IMR-90 (cell line): ENCODE measurements around the gene SV2C.

Experiments
- BHLHE40 ChIP-seq: fragments of 150-350 bp; IDR thresholded peaks from 2 replicates; pipeline ENCODE4 v1.6.1; 2016; ENCODE audit warnings: mild to moderate bottlenecking, low read depth, low read length
- CEBPB ChIP-seq: IDR thresholded peaks from 2 replicates; pipeline ENCODE4 v1.6.1; 2012; ENCODE audit warnings: low read depth, low read length, improper control_type of control experiment
- CHD1 ChIP-seq: IDR thresholded peaks from 2 replicates; pipeline ENCODE4 v1.6.1; 2012; ENCODE audit warnings: low read depth, low read length, improper control_type of control experiment
- CTCF ChIP-seq: conservative IDR thresholded peaks from 2 replicates; pipeline ENCODE4 v1.5.1; 2012; ENCODE audit warnings: mild to moderate bottlenecking, low read depth, low read length, improper control_type of control experiment
- MAFK ChIP-seq: IDR thresholded peaks from 2 replicates; pipeline ENCODE4 v1.6.1; 2012; ENCODE audit warnings: low read depth, low read length, improper control_type of control experiment
- MAZ ChIP-seq: IDR thresholded peaks from 2 replicates; pipeline ENCODE4 v1.6.1; 2012; ENCODE audit warnings: low read depth, mild to moderate bottlenecking, low read length, improper control_type of control experiment, moderate library complexity, borderline replicate concordance
- MXI1 ChIP-seq: IDR thresholded peaks from 2 replicates; pipeline ENCODE4 v1.6.1; 2012; ENCODE audit warnings: low read depth, mild to moderate bottlenecking, low read length, moderate library complexity, borderline replicate concordance
- POLR2A ChIP-seq: IDR thresholded peaks from 2 replicates; pipeline ENCODE4 v1.6.1; 2012; ENCODE audit warnings: mild to moderate bottlenecking, low read depth, low read length
- RAD21 ChIP-seq: IDR thresholded peaks from 2 replicates; pipeline ENCODE4 v1.6.1; 2012; ENCODE audit warnings: low read length, improper control_type of control experiment
- RCOR1 ChIP-seq: IDR thresholded peaks from 2 replicates; pipeline ENCODE4 v1.6.1; 2012; ENCODE audit warnings: mild to moderate bottlenecking, low read length, improper control_type of control experiment; ENCODE audit not compliant: insufficient replicate concordance
- RFX5 ChIP-seq: IDR thresholded peaks from 2 replicates; pipeline ENCODE4 v1.8.0; 2012; ENCODE audit warnings: low read depth, mild to moderate bottlenecking, low read length, moderate library complexity
- TF ChIP-seq, protein P1 (sequence below): fragments of 150-350 bp; IDR thresholded peaks from 2 replicates; pipeline ENCODE4 v1.6.1; 2017; ENCODE audit warnings: mild to moderate bottlenecking, antibody characterized with exemption, low read length, low read depth

DNA sequence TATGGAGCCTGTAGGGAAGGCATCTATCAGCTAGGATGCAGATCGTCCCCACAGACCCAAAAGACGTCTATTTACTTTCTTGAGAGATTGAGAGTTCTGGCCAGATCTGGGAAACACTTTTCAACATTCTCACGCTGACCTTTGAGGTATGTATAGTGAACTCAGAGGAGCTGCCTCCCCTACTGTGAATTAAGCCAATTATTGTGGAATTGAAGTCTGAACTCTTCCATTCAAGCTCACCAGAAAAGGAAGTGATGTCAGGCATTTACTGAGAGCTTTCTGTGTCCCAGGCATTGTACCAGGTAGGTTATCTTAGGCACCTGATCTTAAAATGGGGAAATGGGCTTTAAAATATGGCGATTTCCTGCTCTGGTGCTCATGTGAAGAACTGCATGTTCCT, 136.5 kb downstream of the SV2C start:
- TF ChIP-seq CTCF, result no peak
- TF ChIP-seq RAD21, result no peak
- TF ChIP-seq MAZ, result no peak
- no peak for TF ChIP-seq RFX5
- no peak for TF ChIP-seq POLR2A
- no peak for TF ChIP-seq MAFK
- no peak for TF ChIP-seq CEBPB
- TF ChIP-seq MXI1, result no peak
- TF ChIP-seq RCOR1, result no peak
- no peak for TF ChIP-seq BHLHE40
- TF ChIP-seq, protein P1, sequence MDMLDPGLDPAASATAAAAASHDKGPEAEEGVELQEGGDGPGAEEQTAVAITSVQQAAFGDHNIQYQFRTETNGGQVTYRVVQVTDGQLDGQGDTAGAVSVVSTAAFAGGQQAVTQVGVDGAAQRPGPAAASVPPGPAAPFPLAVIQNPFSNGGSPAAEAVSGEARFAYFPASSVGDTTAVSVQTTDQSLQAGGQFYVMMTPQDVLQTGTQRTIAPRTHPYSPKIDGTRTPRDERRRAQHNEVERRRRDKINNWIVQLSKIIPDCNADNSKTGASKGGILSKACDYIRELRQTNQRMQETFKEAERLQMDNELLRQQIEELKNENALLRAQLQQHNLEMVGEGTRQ, result no peak
- TF ChIP-seq CHD1, result no peak
